NCI-H2107 treated with DMSO at 0.1 percent for 48 hours (cell line): ENCODE results near the gene AIMP1.
"Not testable (repeated sequence)": the region's sequence is repeated elsewhere in the genome, so short reads cannot be mapped to it uniquely, and the experiment has no call there.

Source experiments
- DNase-seq: peaks from one replicate; lab custom pipeline; 2025; ENCODE audit not compliant: unreplicated experiment; lab: John Stamatoyannopoulos, UW

The AIMP1 gene

DNA sequence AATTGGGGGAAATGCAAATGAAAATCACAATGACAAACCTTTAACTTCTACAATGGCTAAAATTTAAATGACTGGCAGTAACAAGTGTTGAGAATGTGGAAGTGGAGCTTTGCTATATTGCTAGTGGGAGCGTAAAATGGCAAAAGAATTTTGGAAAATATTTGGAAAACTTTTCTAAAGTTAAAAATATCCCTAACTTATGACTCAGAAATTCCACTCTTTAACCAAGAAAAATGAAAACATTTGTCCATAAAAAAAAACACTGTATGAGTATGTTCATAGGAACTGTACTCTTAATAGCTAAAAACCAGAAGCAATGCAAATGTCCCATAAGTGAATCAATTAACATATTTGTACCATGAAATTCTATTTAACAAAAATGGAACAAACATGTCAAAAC lies 4.0 kb upstream of the AIMP1 start:
- DNase-seq: no peak

DNA sequence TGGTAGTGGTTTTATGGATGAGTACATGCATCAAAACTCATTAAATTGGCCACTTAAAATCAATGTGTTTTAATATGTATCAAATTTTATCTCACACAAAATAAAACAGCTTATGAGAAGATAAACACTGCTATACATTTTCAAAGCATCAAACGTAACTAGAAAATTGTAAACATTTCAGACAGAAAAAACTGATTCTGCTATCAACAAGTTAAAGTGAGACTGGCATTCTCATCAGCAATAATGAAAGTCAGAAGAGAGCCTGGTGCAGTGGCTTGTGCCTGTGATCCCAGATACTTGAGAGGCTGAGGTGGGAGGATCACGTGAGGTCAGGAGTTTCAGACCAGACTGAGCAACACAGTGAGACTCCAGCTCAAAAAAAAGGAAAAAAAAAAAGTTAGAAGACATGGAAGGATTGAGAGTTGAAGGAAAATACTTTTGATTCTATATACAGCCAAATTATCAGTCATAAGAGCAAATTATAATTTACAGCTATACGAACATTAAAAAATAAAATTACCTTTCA lies 3.3 kb upstream of the AIMP1 start:
- no peak for DNase-seq

- DNase-seq: no peak
These were observed 1.4 kb upstream of the AIMP1 start for GRCh38 chr4:106314960-106315359.

- no peak for DNase-seq
These were observed 828 bp upstream of the AIMP1 start for GRCh38 chr4:106315476-106315967.

- no peak for DNase-seq
These were observed 541 bp downstream of the AIMP1 start for GRCh38 chr4:106316773-106317409.

- DNase-seq: no peak
These were observed 1.5 kb downstream of the AIMP1 start for GRCh38 chr4:106317815-106318214.

DNA sequence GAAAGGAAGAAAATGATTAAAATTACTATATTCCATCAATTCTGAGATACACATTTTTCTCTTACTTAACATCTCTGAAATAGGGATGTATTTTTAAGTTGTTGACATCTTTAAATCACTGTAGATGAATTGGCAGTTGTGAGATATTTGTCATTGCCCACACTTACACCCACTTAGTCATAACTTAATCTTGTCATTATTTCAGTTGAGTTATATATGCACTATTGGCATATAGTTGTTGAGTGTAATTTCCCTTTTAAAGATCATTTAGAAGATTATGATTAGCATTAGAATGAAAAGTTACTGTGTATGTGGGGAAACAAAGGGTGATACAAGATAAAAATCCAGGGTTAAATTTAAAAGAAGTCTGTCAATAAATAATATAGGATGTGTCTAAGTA lies 2.2 kb downstream of the AIMP1 start:
- no peak for DNase-seq

DNA sequence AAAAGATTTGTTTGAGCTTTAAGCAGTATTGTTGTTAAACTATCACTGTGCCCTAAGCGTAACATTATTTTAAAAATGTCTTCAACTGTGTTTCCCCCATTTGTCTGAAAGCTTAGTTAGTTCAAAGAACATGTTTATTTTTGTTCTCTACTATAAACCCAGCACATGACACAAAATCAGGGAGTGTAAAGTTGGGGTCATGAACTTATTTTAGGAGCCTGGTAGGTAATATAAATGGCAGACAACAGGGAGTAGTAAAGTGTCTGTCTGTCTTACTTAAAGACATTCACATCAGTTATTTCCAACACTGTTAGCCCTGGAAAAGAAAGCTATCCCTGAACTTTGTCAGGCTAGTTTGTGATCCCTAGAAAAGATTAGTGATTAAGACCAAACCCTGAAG lies 3.9 kb downstream of the AIMP1 start:
- no peak for DNase-seq

DNA sequence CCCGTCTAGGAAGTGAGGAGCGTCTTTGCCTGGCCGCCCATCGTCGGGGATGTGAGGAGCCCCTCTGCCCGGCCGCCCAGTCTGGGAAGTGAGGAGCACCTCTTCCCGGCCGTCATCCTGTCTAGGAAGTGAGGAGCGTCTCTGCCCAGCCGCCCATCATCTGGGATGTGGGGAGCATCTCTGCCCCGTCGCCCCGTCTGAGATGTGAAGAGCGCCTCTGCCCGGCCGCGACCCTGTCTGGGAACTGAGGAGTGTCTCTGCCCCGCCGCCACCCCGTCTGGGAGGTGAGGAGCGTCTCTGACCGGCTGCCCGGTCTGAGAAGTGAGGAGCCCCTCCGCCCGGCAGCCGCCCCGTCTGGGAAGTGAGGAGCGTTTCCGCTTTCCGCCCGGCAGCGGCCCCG lies 4.8 kb downstream of the AIMP1 start:
- DNase-seq: not testable (repeated sequence)

GRCh38 chr4:106321814-106322213 lies 5.5 kb downstream of the AIMP1 start:
- not testable (repeated sequence) for DNase-seq

DNA sequence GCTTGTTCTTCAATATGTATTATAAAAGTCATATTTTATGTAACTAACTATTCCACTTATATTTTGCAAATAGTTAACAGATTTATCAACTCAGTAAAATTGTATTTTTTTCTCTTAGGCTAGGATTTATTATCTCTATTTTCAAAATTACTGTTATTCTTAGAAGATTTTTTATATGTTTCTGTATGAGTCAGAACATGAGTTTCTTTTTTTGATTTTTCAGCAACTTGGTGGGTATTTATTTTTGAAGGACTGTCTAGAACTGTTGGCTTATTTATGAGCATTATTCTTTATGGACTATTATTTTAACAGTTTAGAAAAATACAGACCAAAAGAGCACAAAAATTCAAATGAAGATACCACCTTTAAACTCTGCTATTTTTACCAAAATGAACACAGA lies 6.8 kb downstream of the AIMP1 start:
- no peak for DNase-seq

DNA sequence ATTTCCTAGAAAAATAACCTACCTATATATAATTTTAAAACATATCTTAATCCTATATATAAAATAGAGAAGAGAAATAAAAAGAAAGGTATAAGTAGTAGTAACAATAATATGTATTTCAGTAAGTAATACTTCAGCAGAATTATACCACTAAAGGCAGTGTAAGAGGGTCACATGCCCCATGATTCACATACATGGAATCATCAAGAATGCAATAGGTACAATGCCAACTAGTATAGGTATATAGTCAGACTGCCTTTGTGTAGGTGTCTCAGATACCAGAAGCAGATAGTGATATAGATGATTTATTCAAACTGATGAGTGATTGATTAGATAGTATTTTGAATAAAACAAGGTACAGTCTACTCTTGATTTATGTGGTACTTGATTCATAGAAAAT lies 9.4 kb downstream of the AIMP1 start:
- DNase-seq: no peak

DNA sequence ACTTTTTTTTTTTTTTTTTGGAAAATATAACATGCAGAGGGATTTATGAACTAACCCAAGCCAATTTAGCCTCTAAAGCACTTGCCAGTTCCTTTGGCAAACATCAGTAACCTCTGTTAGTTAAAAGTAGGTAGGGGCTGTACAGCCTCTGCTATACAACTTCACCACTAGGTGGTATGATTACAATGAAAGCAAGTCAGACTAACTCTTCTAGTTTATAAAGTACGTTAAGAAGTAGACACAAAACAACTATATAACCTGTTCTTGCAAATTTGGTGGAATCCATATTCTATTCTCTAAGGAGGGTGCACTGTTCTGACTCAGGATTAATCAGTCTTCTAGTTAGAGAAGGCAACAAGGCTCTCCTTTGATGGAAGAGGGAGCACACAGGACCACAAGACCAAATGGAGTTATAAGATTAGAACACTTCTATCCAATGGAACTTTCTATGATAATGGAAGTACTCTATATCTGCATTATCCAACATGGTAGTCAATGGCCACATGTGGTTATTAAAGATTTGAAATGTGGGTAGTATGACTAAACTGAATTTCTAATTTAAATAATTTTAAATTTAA lies 12.8 kb downstream of the AIMP1 start:
- no peak for DNase-seq

- DNase-seq: no peak
These were observed 16.8 kb downstream of the AIMP1 start for GRCh38 chr4:106333186-106333585.

- DNase-seq: no peak
These were observed 18.6 kb downstream of the AIMP1 start for GRCh38 chr4:106334741-106335470.

DNA sequence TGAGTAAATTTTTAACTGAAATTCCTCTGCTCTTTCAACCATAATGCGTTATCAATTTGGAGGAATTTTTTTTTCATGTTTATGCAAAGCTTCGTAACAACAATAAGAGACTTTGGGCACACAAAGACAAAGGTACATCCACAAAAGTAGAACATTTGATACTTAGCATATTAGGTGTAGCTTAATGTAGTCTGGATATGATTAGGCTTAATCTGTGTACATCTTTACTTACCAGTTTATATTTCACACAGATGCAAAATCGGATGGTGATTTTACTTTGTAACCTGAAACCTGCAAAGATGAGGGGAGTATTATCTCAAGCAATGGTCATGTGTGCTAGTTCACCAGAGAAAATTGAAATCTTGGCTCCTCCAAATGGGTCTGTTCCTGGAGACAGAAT lies 20.3 kb downstream of the AIMP1 start:
- DNase-seq: no peak

- no peak for DNase-seq
These were observed 21.6 kb downstream of the AIMP1 start for GRCh38 chr4:106337916-106338315.

- DNase-seq: no peak
These were observed 22.3 kb downstream of the AIMP1 start for GRCh38 chr4:106338671-106339070.

DNA sequence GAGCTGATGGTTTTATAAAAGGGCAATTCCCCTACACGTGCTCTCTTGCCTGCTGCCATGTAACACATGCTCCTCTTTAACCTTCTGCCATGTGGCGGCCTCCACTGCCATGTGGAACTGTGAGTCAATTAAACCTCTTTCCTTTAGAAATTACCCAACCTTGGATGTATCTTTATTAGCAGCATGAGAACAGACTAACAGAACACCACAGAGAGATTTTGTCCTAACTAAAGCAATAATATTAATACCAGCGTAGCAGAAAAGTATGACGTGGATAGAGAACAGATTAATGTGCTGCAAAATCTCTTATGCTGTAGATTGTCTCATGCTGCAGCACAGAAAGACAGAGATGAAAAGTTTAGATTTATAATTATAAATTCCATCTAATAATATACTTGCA lies 23.1 kb downstream of the AIMP1 start:
- no peak for DNase-seq

- no peak for DNase-seq
These were observed 24.4 kb downstream of the AIMP1 start for GRCh38 chr4:106340774-106341173.

- DNase-seq: no peak
These were observed 27.7 kb downstream of the AIMP1 start for GRCh38 chr4:106343865-106344646.
